DND-41 (cell line): Measurements from ENCODE around the gene TPRX1.

Source experiments
- ATAC-seq: fragments of 200-7000 bp; cut with Tn5 transposase; 3 replicates; pipeline ENCODE4 v1.9.1; 2021; ENCODE audit warnings: low read depth; ENCODE audit not compliant: insufficient read depth
- DNase-seq: peaks from one replicate; pipeline ENCODE4 v3.0.0-alpha.2; 2020
- H2AFZ ChIP-seq: 2 replicates; pipeline ENCODE4 v1.6.0; 2012; ENCODE audit warnings: low read depth, low read length
- H3K27ac ChIP-seq: 2 replicates; pipeline ENCODE4 v1.5.1; 2012; ENCODE audit warnings: low read length, inconsistent platforms
- H3K27me3 ChIP-seq: fragments of 200-600 bp; sonication (generic); 2 replicates; pipeline ENCODE4 v1.6.0; 2012; ENCODE audit warnings: low read length, mild to moderate bottlenecking, inconsistent platforms; ENCODE audit not compliant: insufficient read depth, poor library complexity
- H3K36me3 ChIP-seq: 2 replicates; pipeline ENCODE4 v1.5.1; 2012; ENCODE audit warnings: low read length, inconsistent platforms; ENCODE audit not compliant: insufficient read depth
- H3K4me1 ChIP-seq: 2 replicates; pipeline ENCODE4 v1.5.1; 2012; ENCODE audit warnings: mild to moderate bottlenecking, low read length; ENCODE audit not compliant: insufficient read depth
- H3K4me2 ChIP-seq: 2 replicates; pipeline ENCODE4 v1.6.0; 2012; ENCODE audit warnings: mild to moderate bottlenecking, moderate library complexity, low read length, inconsistent platforms; ENCODE audit not compliant: insufficient read depth
- H3K4me3 ChIP-seq, 2 experiments: fragments of 200-600 bp in 1 of 2; shearing (Covaris generic) in 1 of 2; 2 replicates each; pipeline ENCODE4 v1.5.1; 2012 to 2016; ENCODE audit warnings: inconsistent platforms in 2 of 2, low read length in 2 of 2, mild to moderate bottlenecking in 2 of 2, low read depth in 1 of 2, moderate library complexity in 1 of 2
- H3K79me2 ChIP-seq: 2 replicates; pipeline ENCODE4 v1.6.0; 2012; ENCODE audit warnings: low read length, inconsistent platforms; ENCODE audit not compliant: insufficient read depth
- H3K9ac ChIP-seq: 2 replicates; pipeline ENCODE4 v1.6.0; 2012; ENCODE audit warnings: low read depth, mild to moderate bottlenecking, inconsistent platforms, low read length, moderate library complexity
- H3K9me3 ChIP-seq: 2 replicates; pipeline ENCODE4 v1.5.1; 2012; ENCODE audit warnings: low read length, moderate library complexity, mild to moderate bottlenecking, inconsistent platforms; ENCODE audit not compliant: insufficient read depth, severe bottlenecking
- H4K20me1 ChIP-seq: 2 replicates; pipeline ENCODE4 v1.6.0; 2012; ENCODE audit warnings: low read length; ENCODE audit not compliant: insufficient read depth
- CTCF ChIP-seq: IDR thresholded peaks from 2 replicates; pipeline ENCODE4 v1.5.1; 2012; ENCODE audit warnings: borderline replicate concordance, low read length, moderate library complexity, mild to moderate bottlenecking; ENCODE audit not compliant: poor library complexity, severe bottlenecking; ENCODE audit errors: extremely low read depth
- EZH2 ChIP-seq: IDR thresholded peaks from 3 replicates; pipeline ENCODE4 v1.6.1; 2012; ENCODE audit warnings: borderline replicate concordance, low read depth, mild to moderate bottlenecking, moderate library complexity, low read length, inconsistent platforms; ENCODE audit not compliant: severe bottlenecking

TPRX1 gene

GRCh38 chr19:47755762-47756626 is 48.4 kb downstream of the TPRX1 start:
- Histone ChIP-seq H3K9me3 (no peaks in the 10 kb centered on the region), H3K79me2 (no peaks in the 10 kb centered on the region), H2AFZ (no peak overlapping the region), H3K36me3 (peaks cover 69% of the 10 kb centered on the region), H3K4me1 (no peaks in the 10 kb centered on the region), H3K9ac (no peak overlapping the region), H3K27ac (no peak overlapping the region), H3K4me2 (no peak overlapping the region), H4K20me1 (peaks cover 47% of the 10 kb centered on the region), H3K4me3 (no peak overlapping the region), H3K27me3 (no peaks in the 10 kb centered on the region)
- no peak for DNase-seq
- TF ChIP-seq CTCF (no peak), EZH2 (no peak)
- ATAC-seq, result no peak

DNA sequence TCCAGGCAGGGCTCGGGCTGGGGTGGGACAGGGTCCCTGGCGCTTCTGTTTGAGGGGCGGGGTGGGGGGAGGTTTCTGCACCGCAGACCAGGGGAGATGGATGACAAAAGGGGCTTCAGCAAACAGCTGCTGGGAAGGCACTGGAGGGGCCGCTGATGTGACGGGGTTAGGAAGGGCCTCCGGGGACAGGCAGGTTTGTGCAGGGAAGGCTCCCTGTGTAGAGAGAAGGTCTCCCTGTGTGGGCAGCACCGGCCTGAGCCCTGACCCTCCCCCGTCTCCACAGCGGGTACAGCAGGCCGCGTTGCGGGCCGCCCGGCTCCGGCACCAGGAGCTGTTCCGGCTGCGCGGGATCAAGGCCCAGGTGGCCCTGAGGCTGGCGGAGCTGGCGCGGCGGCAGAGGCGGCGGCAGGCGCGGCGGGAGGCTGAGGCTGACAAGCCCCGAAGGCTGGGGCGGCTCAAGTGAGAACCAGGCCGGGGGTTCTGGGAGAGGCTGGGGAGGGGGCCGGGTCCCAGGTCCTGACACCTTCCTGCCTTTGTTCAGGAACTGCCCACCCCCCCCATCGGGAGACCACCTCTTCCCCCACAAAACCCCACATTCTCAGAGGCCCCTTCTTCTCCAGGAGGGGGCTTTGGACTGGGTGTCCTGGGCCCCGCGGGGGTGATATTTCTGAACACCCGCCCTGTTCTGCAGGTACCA is 49.1 kb downstream of the TPRX1 start:
- Histone ChIP-seq H2AFZ (no peak overlapping the region), H3K9me3 (no peaks in the 10 kb centered on the region), H3K9ac (no peak overlapping the region), H3K27me3 (no peaks in the 10 kb centered on the region), H3K27ac (no peak overlapping the region), H3K4me2 (no peak overlapping the region), H3K79me2 (no peaks in the 10 kb centered on the region; the same call in 1 of the 2 replicates), H3K4me3 (no peak overlapping the region), H3K36me3 (peaks cover 77% of the 10 kb centered on the region), H4K20me1 (peaks cover 55% of the 10 kb centered on the region), H3K4me1 (no peaks in the 10 kb centered on the region)
- DNase-seq (no peak), ATAC-seq (no peak)
- TF ChIP-seq EZH2, result no peak

DNA sequence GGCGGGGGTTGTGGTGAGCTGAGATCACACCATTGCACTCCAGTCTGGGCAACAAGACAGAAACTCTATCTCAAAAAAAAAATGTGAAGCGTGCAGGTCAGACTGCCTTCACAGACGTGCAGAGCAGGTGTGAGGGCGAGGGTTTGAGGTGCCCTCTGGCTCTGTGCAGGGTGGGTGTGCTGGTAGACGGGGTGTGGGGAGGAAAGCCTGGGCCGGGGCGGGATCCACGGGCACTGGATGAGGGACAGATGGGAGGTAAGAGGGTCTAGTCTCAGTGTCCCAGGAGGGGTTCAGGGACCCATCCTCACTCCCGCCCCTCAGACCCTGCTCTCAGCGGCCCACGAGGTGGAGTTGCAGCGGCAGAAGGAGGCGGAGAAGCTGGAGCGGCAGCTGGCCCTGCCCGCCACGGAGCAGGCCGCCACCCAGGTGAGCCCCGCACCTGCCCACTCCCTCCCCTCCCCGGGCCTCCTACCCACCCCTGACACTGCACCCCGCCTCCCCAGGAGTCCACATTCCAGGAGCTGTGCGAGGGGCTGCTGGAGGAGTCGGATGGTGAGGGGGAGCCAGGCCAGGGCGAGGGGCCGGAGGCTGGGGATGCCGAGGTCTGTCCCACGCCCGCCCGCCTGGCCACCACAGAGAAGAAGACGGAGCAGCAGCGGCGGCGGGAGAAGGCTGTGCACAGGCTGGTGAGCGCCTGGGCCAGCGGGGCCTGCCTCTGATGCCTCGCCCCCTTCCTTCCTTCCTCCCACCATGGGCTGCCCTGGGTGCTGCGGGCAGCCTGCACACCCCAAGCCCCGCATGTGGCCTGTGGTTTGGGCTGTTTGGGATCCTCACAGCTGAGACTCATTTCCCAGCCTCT is 49.9 kb downstream of the TPRX1 start:
- Histone ChIP-seq H4K20me1 (peaks cover 62% of the 10 kb centered on the region), H2AFZ (no peak overlapping the region), H3K9ac (no peak overlapping the region), H3K36me3 (peaks cover 85% of the 10 kb centered on the region), H3K79me2 (peaks cover 6% of the 10 kb centered on the region; the same call in 1 of the 2 replicates), H3K27me3 (no peaks in the 10 kb centered on the region), H3K27ac (no peak overlapping the region), H3K4me1 (no peaks in the 10 kb centered on the region), H3K4me2 (no peak overlapping the region), H3K9me3 (no peaks in the 10 kb centered on the region), H3K4me3 (no peak overlapping the region)
- no peak; the same call in 2 of the 3 replicates for ATAC-seq
- DNase-seq, result no peak
- TF ChIP-seq CTCF (no peak), EZH2 (no peak)
